GM18520 (cell line): Measurements from ENCODE around the gene TNFSF11.
A peak's percentile ranks its signal among the peaks of the same experiment; 100 is the strongest.
"Not testable (repeated sequence)": the region's sequence is repeated elsewhere in the genome, so short reads cannot be mapped to it uniquely, and the experiment has no call there.

ENCODE experiments used
- ATAC-seq: cut with Tn5 transposase; IDR thresholded peaks from one replicate; pipeline ENCODE4 v1.9.1; 2021; ENCODE audit not compliant: unreplicated experiment

TNFSF11 gene

GRCh38 chr13:42559573-42560218 lies 14.3 kb upstream of the TNFSF11 start:
- not testable (repeated sequence) for ATAC-seq

DNA sequence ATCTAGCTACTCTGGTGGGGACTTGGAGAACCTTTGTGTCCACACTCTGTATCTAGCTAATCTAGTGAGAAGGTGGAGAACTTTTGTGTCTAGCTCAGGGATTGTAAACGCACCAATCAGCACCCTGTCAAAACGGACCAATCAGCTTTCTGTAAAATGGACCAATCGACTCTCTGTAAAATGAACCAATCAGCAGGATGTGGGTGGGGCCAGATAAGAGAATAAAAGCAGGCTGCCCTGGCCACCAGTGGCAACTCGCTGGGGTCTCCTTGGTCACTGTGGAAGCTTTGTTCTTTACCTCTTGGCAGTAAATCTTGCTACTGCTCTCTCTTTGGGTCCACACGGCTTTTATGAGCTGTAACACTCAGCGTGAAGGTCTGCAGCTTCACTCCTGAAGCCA lies 13.6 kb upstream of the TNFSF11 start:
- ATAC-seq, result not testable (repeated sequence)

DNA sequence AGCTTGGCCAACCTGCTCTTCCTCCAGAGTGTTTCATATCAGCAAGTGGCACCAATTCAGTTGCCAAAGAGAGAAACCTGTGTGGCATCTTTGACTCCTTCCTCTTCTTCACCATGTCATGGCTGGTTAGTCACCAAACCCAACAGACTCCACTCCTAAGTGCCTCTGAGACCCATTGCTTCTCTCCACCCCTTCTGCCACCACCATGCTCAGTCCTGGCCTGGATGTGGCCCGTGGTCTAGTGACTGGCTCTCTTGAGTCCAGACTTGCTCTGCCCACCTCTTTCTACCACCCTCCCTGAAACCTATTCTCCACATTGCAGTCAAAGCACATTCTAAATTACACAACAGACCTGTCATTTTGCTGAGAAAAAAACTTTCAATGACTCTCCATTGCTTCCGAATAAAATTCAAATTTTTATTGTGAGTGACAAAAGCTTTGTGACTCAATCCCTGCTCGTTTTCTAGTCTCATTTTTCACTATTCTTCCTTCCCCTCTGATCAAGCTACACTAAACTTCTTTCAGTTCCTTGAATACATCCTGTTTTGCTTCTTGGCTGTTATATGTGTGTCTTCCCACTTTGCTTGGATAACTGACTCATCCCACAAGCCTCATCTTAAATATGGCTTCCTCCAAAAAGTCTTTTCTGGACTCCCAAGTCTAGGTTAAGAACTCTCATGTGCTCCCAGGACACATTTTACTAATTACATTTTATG lies 12.0 kb upstream of the TNFSF11 start:
- ATAC-seq, result no peak

GRCh38 chr13:42567906-42568305 lies 6.0 kb upstream of the TNFSF11 start:
- ATAC-seq, result no peak

GRCh38 chr13:42569576-42570344 lies 4.2 kb upstream of the TNFSF11 start:
- no peak for ATAC-seq

- no peak for ATAC-seq
Observed at GRCh38 chr13:42571895-42572294, 2.1 kb upstream of the TNFSF11 start.

DNA sequence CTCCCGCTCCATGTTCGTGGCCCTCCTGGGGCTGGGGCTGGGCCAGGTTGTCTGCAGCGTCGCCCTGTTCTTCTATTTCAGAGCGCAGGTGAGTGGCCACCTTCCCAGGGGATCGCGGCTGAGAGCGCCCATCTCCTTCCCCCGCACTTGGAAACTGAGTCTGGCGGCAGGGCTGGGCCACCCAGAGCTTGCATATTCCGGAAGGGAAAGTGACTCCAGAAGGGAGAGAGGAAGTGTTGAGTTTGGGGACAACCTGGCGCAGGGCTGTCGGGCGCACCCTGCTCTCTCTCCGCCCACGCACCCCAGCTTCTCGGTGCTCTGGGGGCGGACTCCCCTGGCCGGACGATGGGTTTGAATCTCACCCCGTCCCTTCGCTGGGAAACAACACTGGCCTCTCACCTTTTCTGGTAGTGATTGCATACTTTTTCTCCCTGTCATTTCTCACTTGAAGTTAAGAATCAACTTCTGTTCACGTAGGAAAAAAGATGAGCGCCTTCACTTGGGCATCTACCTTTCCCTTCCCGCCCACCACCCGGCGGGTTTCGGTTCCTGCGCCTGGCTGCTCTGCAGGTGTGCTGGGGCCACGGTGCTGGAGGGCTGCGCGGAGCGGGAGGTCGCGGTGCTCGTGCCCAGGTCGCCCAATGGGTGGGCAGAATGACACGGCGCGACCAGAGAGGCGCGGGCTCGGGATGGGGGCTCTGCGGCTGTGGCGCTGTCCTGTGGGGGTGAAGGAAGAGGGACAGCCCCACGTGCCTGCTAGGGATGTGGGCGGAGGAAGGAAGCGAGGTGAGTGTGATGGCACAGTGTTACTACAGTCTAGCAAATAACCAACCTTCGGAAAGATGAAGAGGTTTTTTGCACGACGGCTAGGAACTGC lies 721 bp downstream of the TNFSF11 start:
- ATAC-seq, result peak; percentile 35

DNA sequence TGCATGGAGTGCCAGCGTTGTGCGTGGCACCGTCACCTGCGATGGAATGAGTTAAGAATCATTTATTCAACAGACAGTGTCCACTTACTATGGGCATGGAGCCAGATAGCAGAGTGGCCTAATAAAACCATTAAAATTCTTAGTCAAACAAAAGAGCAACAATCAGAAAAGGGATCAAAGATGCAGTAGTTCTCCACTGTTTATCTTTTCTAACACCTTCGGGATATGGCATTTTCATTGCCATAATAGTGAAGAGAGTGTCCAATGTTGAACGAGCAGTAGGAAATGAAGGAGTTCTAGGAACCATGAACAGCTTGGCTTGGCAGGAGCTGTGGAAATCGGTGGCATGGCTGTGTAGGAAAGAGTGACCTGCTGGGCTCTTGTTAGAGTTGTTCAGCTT lies 2.0 kb downstream of the TNFSF11 start:
- ATAC-seq, result no peak

DNA sequence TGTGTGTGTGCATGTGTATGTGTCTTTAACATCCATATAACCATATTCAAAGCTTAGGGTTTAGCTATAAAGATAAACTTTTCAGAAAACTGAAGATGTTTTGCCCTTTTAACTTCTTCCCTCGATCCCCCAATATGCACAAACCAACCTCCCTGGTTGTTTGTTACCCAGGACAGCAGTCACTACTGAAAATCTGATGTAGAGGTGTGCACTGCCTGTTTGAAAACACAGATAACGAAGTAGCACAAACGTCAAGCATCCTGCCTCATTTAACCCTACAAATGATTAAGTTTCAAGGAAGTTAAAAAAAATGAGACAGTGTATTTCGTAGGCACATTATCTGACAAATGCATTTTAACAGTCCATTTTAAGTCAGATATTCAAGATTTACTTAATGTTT lies 3.6 kb downstream of the TNFSF11 start:
- no peak for ATAC-seq

GRCh38 chr13:42580644-42581043 lies 6.7 kb downstream of the TNFSF11 start:
- no peak for ATAC-seq

- no peak for ATAC-seq
Observed at GRCh38 chr13:42581427-42581826, 7.5 kb downstream of the TNFSF11 start.

- no peak for ATAC-seq
Observed at GRCh38 chr13:42591602-42592001, 17.6 kb downstream of the TNFSF11 start.

GRCh38 chr13:42592915-42593900 lies 19.3 kb downstream of the TNFSF11 start:
- ATAC-seq, result no peak

GRCh38 chr13:42594481-42595252 lies 20.7 kb downstream of the TNFSF11 start:
- no peak for ATAC-seq

DNA sequence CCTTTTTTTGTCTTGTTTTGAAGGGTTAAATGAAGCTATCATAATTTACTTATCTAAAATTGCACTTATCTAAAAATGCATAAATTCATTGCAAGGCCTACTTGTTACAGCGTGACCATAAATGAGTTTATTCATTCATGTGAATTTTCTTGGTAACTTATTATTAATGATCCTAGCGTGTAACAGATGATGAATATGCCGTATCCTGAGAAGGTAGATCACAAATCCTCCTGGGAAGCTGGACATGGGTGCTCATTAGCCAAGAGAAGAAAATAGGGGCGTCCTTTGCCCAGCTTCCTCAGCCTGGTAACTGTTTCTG lies 21.3 kb downstream of the TNFSF11 start:
- no peak for ATAC-seq

DNA sequence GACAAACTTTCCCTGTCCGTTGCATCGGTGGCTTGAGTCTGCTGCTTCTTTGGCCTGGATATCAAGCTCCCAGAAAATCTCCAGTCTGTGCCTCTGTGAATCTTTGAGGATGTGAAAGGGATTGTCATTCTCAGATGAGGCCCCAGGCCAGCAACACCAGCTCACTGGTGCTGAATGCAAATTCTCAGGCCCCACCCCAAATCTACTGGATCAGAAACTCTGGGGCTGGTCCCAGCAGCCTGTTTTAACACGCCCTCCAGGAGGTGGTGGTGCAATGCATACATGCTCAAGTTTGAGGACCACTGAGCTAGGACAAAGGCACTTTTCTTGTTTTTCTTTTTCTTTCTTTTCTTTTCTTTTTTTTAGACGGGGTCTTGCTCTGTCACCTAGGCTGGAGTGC lies 23.6 kb downstream of the TNFSF11 start:
- ATAC-seq, result no peak

GRCh38 chr13:42600943-42601342 lies 27.0 kb downstream of the TNFSF11 start:
- ATAC-seq, result no peak

GRCh38 chr13:42602906-42603305 lies 29.0 kb downstream of the TNFSF11 start:
- no peak for ATAC-seq

DNA sequence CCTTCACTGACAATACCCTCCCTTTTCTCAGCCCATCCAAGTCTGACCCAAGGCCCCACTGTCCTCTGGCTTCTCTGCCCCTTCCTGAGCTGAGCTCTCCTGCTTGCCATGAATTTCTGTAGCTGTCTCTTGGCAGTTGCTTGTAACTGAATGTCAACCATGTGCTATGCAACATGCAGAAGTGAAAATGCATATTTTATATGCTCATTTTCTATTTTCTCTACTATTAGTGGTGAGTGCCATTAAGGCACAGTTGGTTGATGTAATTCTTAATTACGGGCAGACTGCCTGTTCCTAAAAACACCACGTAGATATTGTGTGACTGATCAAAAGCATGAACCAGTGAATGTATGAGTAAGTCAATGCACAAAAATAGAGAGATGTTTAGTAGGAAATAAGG lies 29.6 kb downstream of the TNFSF11 start:
- no peak for ATAC-seq
